K562 (cell line): ENCODE results near the gene KCNN4. TPM values are rescaled to one million over a fixed set of nuclear protein-coding genes. Genes with fewer than 3 reads are reported as not detected.

Experiments
- BHLHE40 ChIP-seq: IDR thresholded peaks from 2 replicates; pipeline ENCODE4 v1.6.1; 2011; ENCODE audit warnings: low read length, improper control_type of control experiment
- EGR1 ChIP-seq: fragments of 450-650 bp; conservative IDR thresholded peaks from 2 replicates; pipeline ENCODE4 v1.6.1; 2017; ENCODE audit warnings: mild to moderate bottlenecking
- GTF2E2 ChIP-seq: fragments of 200-800 bp; sonication (Bioruptor generic); IDR thresholded peaks from 2 replicates; pipeline ENCODE4 v1.6.1; 2016; ENCODE audit warnings: missing genetic modification characterization, missing compliant biosample characterization
- IFI16 ChIP-seq: fragments of 250-450 bp; sonication (Bioruptor Pico); IDR thresholded peaks from 2 replicates; pipeline ENCODE4 v2.1.2; 2022; ENCODE audit warnings: mild to moderate bottlenecking, inconsistent platforms
- MAZ ChIP-seq, 2 experiments: fragments of 450-650 bp in 1 of 2; sonication (generic) in 1 of 2; formaldehyde crosslinking; IDR thresholded peaks in 1 of 2; conservative IDR thresholded peaks in 1 of 2; 2 replicates each; pipeline versions ENCODE4 v1.4.0 to v1.5.0; 2020; ENCODE audit warnings: mild to moderate bottlenecking in 1 of 2, missing genetic modification reagents in 1 of 2
- MCM2 ChIP-seq: fragments of 450-650 bp; IDR thresholded peaks from 2 replicates; pipeline ENCODE4 v1.6.1; 2017; ENCODE audit warnings: low read depth, mild to moderate bottlenecking
- MLLT1 ChIP-seq, 2 experiments: fragments of 450-650 bp; IDR thresholded peaks; 2 replicates each; pipeline ENCODE4 v1.6.1; 2016
- NFRKB ChIP-seq: fragments of 450-650 bp; IDR thresholded peaks from 2 replicates; pipeline ENCODE4 v1.6.1; 2016; ENCODE audit warnings: low read depth
- NR4A1 ChIP-seq, 2 experiments: fragments of 250-450 bp in 1 of 2; fragments of 450-650 bp in 1 of 2; sonication (Bioruptor Pico) in 1 of 2; IDR thresholded peaks; 2 replicates each; pipeline versions ENCODE4 v1.4.0 to v1.6.1; 2016 to 2020; ENCODE audit warnings: mild to moderate bottlenecking in 2 of 2, missing compliant biosample characterization in 1 of 2, missing genetic modification characterization in 1 of 2, moderate library complexity in 1 of 2
- TCFL5 ChIP-seq: fragments of 250-450 bp; sonication (Bioruptor Pico); conservative IDR thresholded peaks from 2 replicates; pipeline ENCODE4 v1.6.1; 2021; ENCODE audit warnings: mild to moderate bottlenecking, moderate library complexity, matching md5 sums
- YY1 ChIP-seq, 3 experiments: IDR thresholded peaks; 2 replicates each; pipeline ENCODE4 v1.6.1; 2011; ENCODE audit warnings: low read length in 2 of 3, mild to moderate bottlenecking in 2 of 3, moderate library complexity in 2 of 3, borderline replicate concordance in 1 of 3, control low read depth in 1 of 3, low read depth in 1 of 3; ENCODE audit not compliant: insufficient read depth in 3 of 3, insufficient replicate concordance in 2 of 3, control insufficient read depth in 1 of 3, insufficient read length in 1 of 3; ENCODE audit errors: extremely low read depth in 1 of 3
- ZFP91 ChIP-seq: sonication (generic); formaldehyde crosslinking; IDR thresholded peaks from 2 replicates; pipeline ENCODE4 v1.8.0; 2022; ENCODE audit warnings: mild to moderate bottlenecking, missing genetic modification reagents
- ZNF318 ChIP-seq, 2 experiments: fragments of 450-650 bp; IDR thresholded peaks; 2 replicates each; pipeline ENCODE4 v1.6.1; 2016; ENCODE audit warnings: mild to moderate bottlenecking in 2 of 2, borderline replicate concordance in 1 of 2, low read depth in 1 of 2, moderate library complexity in 1 of 2
- ZNF583 ChIP-seq: fragments of 250-450 bp; sonication (Bioruptor Pico); IDR thresholded peaks from 2 replicates; pipeline ENCODE4 v1.4.0; 2020
- polyA plus RNA-seq, 8 experiments: library from polyadenylated mRNA; depleted of rRNA in 4 of 8; stranded (reverse) in 5 of 8; unstranded in 3 of 8; fragments of >200 nt; fragmentation: Nextera tagmentation in 2 of 8; fragmentation: Illumina TruSeq in 1 of 8; extraction: Ambion mirVana in 2 of 8; extraction: Trizol in 1 of 8; gene quantifications; 2 replicates each; pipeline versions ENCODE4 v1.2.1 to v1.2.3, GENCODE V29; 2011 to 2014; ENCODE audit warnings: inconsistent platforms in 1 of 8, missing spikeins in 1 of 8
- total RNA-seq, 7 experiments: library from RNA; depleted of rRNA in 6 of 7; stranded (reverse); fragments of >200 nt in 6 of 7; fragmentation: Illumina TruSeq in 2 of 7; extraction: Trizol in 2 of 7; gene quantifications; 2 replicates each; pipeline versions ENCODE4 v1.2.1 to v1.2.3, GENCODE V29; 2011 to 2021; ENCODE audit warnings: low replicate concordance in 1 of 7

KCNN4 gene
- total and polyA plus RNA-seq, 9 of the 15 experiments (the other 6 are each of a cell fraction or from before 2014, with no cell fraction given): 0.53 to 37.7 (median 25.9) TPM

- TF ChIP-seq ZFP91 (CRISPR knock-in tag): no peak
- TF ChIP-seq MCM2: no peak
- no peak; the same call in 1 of the 2 replicates for TF ChIP-seq GTF2E2 (tag)
- TF ChIP-seq BHLHE40: peak; percentile 99
- peak; percentile 82 to 86; a peak in 2 of 4 replicates for TF ChIP-seq MLLT1 (IDR thresholded peaks at IDR 0.05)
- peak; percentile 65 for TF ChIP-seq ZNF583 (CRISPR knock-in tag)
- TF ChIP-seq EGR1: peak; percentile 80
- no peak for TF ChIP-seq TCFL5 (CRISPR knock-in tag)
- TF ChIP-seq IFI16 (CRISPR knock-in tag): 0 out of 2 replicates have a peak, but pooled peaks have one; percentile 9
- TF ChIP-seq NR4A1 (CRISPR knock-in tag; IDR thresholded peaks at IDR 0.05): no peak; the same call in 1 of the 2 replicates
- peak; percentile 84; the same call in 1 of the 2 replicates for TF ChIP-seq NR4A1 (tag; IDR thresholded peaks at IDR 0.05)
- no peak; the same call in 1 of the 2 replicates for TF ChIP-seq NFRKB
- peak; percentile 100 for TF ChIP-seq MAZ (CRISPR knock-in tag; conservative IDR thresholded peaks at IDR 0.05 in 1 of 2, IDR thresholded peaks at IDR 0.05 in 1 of 2)
- peak in 1 of 2 experiments; percentile 55; a peak in 2 of 4 replicates for TF ChIP-seq ZNF318 (IDR thresholded peaks at IDR 0.05; ENCODE audit: borderline replicate concordance in 1 of 2, low read depth in 1 of 2)
- peak in 2 of 3 experiments; percentile 71 to 73 for TF ChIP-seq YY1 (IDR thresholded peaks at IDR 0.05; ENCODE audit: borderline replicate concordance in 1 of 3, control insufficient read depth in 1 of 3, extremely low read depth in 1 of 3, insufficient read depth in 3 of 3, insufficient read length in 1 of 3, insufficient replicate concordance in 2 of 3, low read depth in 1 of 3, low read length in 2 of 3)
Observed at GRCh38 chr19:43774103-43774939, 6.5 kb downstream of the KCNN4 start (continued).
